ENCODE data around the gene ASTN2.

GRCh38 chr9:116688806-116689485, 725.9 kb downstream of the ASTN2 start:
- TF ChIP-seq JUND (IDR thresholded peaks at IDR 0.05; ENCODE audit: low read depth, low read length), result no peak
- no peak for TF ChIP-seq SP1 (IDR thresholded peaks at IDR 0.05; ENCODE audit: low read depth, low read length)
- TF ChIP-seq, protein P1, sequence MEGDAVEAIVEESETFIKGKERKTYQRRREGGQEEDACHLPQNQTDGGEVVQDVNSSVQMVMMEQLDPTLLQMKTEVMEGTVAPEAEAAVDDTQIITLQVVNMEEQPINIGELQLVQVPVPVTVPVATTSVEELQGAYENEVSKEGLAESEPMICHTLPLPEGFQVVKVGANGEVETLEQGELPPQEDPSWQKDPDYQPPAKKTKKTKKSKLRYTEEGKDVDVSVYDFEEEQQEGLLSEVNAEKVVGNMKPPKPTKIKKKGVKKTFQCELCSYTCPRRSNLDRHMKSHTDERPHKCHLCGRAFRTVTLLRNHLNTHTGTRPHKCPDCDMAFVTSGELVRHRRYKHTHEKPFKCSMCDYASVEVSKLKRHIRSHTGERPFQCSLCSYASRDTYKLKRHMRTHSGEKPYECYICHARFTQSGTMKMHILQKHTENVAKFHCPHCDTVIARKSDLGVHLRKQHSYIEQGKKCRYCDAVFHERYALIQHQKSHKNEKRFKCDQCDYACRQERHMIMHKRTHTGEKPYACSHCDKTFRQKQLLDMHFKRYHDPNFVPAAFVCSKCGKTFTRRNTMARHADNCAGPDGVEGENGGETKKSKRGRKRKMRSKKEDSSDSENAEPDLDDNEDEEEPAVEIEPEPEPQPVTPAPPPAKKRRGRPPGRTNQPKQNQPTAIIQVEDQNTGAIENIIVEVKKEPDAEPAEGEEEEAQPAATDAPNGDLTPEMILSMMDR (IDR thresholded peaks at IDR 0.05 in 2 of 3, conservative IDR thresholded peaks at IDR 0.05 in 1 of 3; ENCODE audit: control insufficient read depth in 2 of 3, extremely low read depth in 1 of 3, insufficient read depth in 1 of 3, low read depth in 3 of 3, low read length in 3 of 3), result no peak
- TF ChIP-seq FOXM1 (IDR thresholded peaks at IDR 0.05; ENCODE audit: low read depth, low read length), result no peak
- no peak for TF ChIP-seq FOS (IDR thresholded peaks at IDR 0.05; ENCODE audit: borderline replicate concordance, extremely low read depth, insufficient read length)
- TF ChIP-seq HDGF (IDR thresholded peaks at IDR 0.05), result no peak
- TF ChIP-seq CEBPB (IDR thresholded peaks at IDR 0.05; ENCODE audit: borderline replicate concordance in 1 of 2, low read depth in 2 of 2, low read length in 2 of 2), result no peak
- no peak for TF ChIP-seq ASH2L (IDR thresholded peaks at IDR 0.05; ENCODE audit: borderline replicate concordance, low read depth)
- no peak for TF ChIP-seq SIX5 (IDR thresholded peaks at IDR 0.05; ENCODE audit: low read depth, low read length, severe bottlenecking)
